Thoracic aorta (tissue), 2 donors: ENCODE measurements around the gene RAB3IL1. TPM values are rescaled to one million over a fixed set of nuclear protein-coding genes. Genes with fewer than 3 reads are reported as not detected.
A peak's percentile ranks its signal among the peaks of the same experiment; 100 is the strongest.

Source experiments
- ATAC-seq: fragments of 150-250 bp; one replicate; pipeline ENCODE4 v1.8.0; 2017; ENCODE audit warnings: low read depth; ENCODE audit not compliant: insufficient number of reproducible peaks, low FRiP score
- DNase-seq: peaks from one replicate; pipeline ENCODE4 v3.0.0-alpha.2; 2020; ENCODE audit warnings: low spot score
- H3K27ac ChIP-seq, 2 donors: fragments of 200-600 bp; sonication (generic); 1 replicate in 1 of 2; 2 replicates in 1 of 2; pipeline ENCODE4 v1.5.1; 2016; ENCODE audit warnings: mild to moderate bottlenecking in 2 of 2, moderate library complexity in 2 of 2
- H3K27me3 ChIP-seq: fragments of 200-600 bp; sonication (generic); replicated peaks from 2 replicates; pipeline ENCODE4 v1.6.0; 2016; ENCODE audit warnings: mild to moderate bottlenecking; ENCODE audit not compliant: insufficient read depth
- H3K36me3 ChIP-seq: fragments of 200-600 bp; sonication (generic); one replicate; pipeline ENCODE4 v1.5.1; 2016
- H3K4me1 ChIP-seq, 2 donors: fragments of 200-600 bp; sonication (generic); 1 replicate in 1 of 2; 2 replicates in 1 of 2; pipeline versions ENCODE4 v1.5.1 to v1.6.0; 2016; ENCODE audit warnings: low read depth in 2 of 2, mild to moderate bottlenecking in 1 of 2; ENCODE audit not compliant: control insufficient read depth in 1 of 2
- H3K4me3 ChIP-seq: fragments of 200-600 bp; sonication (generic); 2 replicates; pipeline ENCODE4 v1.5.1; 2016; ENCODE audit warnings: mild to moderate bottlenecking
- H3K9me3 ChIP-seq: fragments of 200-600 bp; sonication (generic); 2 replicates; pipeline ENCODE4 v1.5.1; 2016
- CTCF ChIP-seq: fragments of 200-600 bp; sonication (generic); IDR thresholded peaks from one replicate; pipeline ENCODE4 v1.5.1; 2019; ENCODE audit warnings: antibody characterized with exemption
- total RNA-seq, 2 donors: library from RNA; depleted of rRNA; stranded (reverse); fragments of >200 nt; gene quantifications; one replicate each; pipeline versions ENCODE4 v1.1.0 to v1.2.3, GENCODE V29; 2016

The RAB3IL1 gene
- total RNA-seq, 2 donors from 2014 or later, result 20.8 to 45.4 TPM

GRCh38 chr11:61872935-61873565 is 44.3 kb downstream of the RAB3IL1 start:
- no peak overlapping the region for H3K27ac ChIP-seq
- no peak for TF ChIP-seq CTCF

GRCh38 chr11:61871158-61871597 is 46.2 kb downstream of the RAB3IL1 start:
- H3K4me1 ChIP-seq, result peaks cover 8 to 37% of the 10 kb centered on the region in 2 donors
- peak; percentile 94 for TF ChIP-seq CTCF
- peaks cover under 1% of the 10 kb centered on the region for H3K36me3 ChIP-seq
- H3K27ac ChIP-seq, result peak overlapping the region; percentile 63 to 72
- peak overlapping the region; percentile 21 for H3K4me3 ChIP-seq
- ATAC-seq (peak; percentile 81), DNase-seq (peak; percentile 48)
- no peaks in the 10 kb centered on the region for H3K27me3 ChIP-seq
- no peaks in the 10 kb centered on the region for H3K9me3 ChIP-seq

More at GRCh38 chr11:61872935-61873565, 44.3 kb downstream of the RAB3IL1 start:
- H3K4me1 ChIP-seq, result peaks cover 8 to 37% of the 10 kb centered on the region in 2 donors
- ATAC-seq, result no peak
- H3K36me3 ChIP-seq, result peaks cover 16% of the 10 kb centered on the region
- H3K9me3 ChIP-seq, result no peaks in the 10 kb centered on the region
- no peak overlapping the region for H3K4me3 ChIP-seq
- no peaks in the 10 kb centered on the region for H3K27me3 ChIP-seq
- DNase-seq, result no peak

- peak overlapping the region; percentile 63 to 72 for H3K27ac ChIP-seq
- H3K4me1 ChIP-seq, result peaks cover 8 to 37% of the 10 kb centered on the region in 2 donors
- no peak for ATAC-seq
- H3K4me3 ChIP-seq, result no peak overlapping the region
- peaks cover 7% of the 10 kb centered on the region for H3K36me3 ChIP-seq
- H3K27me3 ChIP-seq, result no peaks in the 10 kb centered on the region
- no peaks in the 10 kb centered on the region for H3K9me3 ChIP-seq
- DNase-seq, result no peak
- no peak for TF ChIP-seq CTCF
Observed at GRCh38 chr11:61870541-61871031, 46.8 kb downstream of the RAB3IL1 start.

GRCh38 chr11:61869708-61870451 is 47.5 kb downstream of the RAB3IL1 start:
- peaks cover 14% of the 10 kb centered on the region for H3K36me3 ChIP-seq
- H3K27me3 ChIP-seq, result no peaks in the 10 kb centered on the region
- peak overlapping the region; percentile 46 to 72 for H3K27ac ChIP-seq
- no peak for DNase-seq
- ATAC-seq, result no peak
- H3K4me1 ChIP-seq, result peaks cover 8 to 36% of the 10 kb centered on the region in 2 donors
- TF ChIP-seq CTCF, result no peak
- H3K9me3 ChIP-seq, result no peaks in the 10 kb centered on the region
- no peak overlapping the region for H3K4me3 ChIP-seq

GRCh38 chr11:61869429-61869707 is 48.0 kb downstream of the RAB3IL1 start:
- peaks cover 16% of the 10 kb centered on the region for H3K36me3 ChIP-seq

More at GRCh38 chr11:61869429-61869707, 48.0 kb downstream of the RAB3IL1 start:
- peaks cover 8 to 31% of the 10 kb centered on the region in 2 donors for H3K4me1 ChIP-seq
- H3K27me3 ChIP-seq, result no peaks in the 10 kb centered on the region
- DNase-seq (no peak), ATAC-seq (no peak)
- TF ChIP-seq CTCF, result no peak
- H3K27ac ChIP-seq, result no peak overlapping the region
- no peaks in the 10 kb centered on the region for H3K9me3 ChIP-seq
- H3K4me3 ChIP-seq, result no peak overlapping the region
